ENCODE measurements around the gene ZCWPW1.

GRCh38 chr7:100384628-100385294, 43.7 kb downstream of the ZCWPW1 start:
- TF ChIP-seq CTCF (conservative IDR thresholded peaks at IDR 0.05 in 1 of 2, IDR thresholded peaks at IDR 0.05 in 1 of 2; ENCODE audit: low read depth in 1 of 2, low read length in 2 of 2) (no peak), EZH2 (IDR thresholded peaks at IDR 0.05; ENCODE audit: low read length, missing control alignments) (no peak)
